CD4-positive, alpha-beta T cell treated with Interleukin-21 for 1 hour (primary cell): ENCODE measurements around the gene ZNF318.
"Not testable (repeated sequence)": the region's sequence is repeated elsewhere in the genome, so short reads cannot be mapped to it uniquely, and the experiment has no call there.

Experiments used
- DNase-seq: peaks from one replicate; pipeline ENCODE4 v3.0.0-alpha.2; 2020

The ZNF318 gene, protein sequence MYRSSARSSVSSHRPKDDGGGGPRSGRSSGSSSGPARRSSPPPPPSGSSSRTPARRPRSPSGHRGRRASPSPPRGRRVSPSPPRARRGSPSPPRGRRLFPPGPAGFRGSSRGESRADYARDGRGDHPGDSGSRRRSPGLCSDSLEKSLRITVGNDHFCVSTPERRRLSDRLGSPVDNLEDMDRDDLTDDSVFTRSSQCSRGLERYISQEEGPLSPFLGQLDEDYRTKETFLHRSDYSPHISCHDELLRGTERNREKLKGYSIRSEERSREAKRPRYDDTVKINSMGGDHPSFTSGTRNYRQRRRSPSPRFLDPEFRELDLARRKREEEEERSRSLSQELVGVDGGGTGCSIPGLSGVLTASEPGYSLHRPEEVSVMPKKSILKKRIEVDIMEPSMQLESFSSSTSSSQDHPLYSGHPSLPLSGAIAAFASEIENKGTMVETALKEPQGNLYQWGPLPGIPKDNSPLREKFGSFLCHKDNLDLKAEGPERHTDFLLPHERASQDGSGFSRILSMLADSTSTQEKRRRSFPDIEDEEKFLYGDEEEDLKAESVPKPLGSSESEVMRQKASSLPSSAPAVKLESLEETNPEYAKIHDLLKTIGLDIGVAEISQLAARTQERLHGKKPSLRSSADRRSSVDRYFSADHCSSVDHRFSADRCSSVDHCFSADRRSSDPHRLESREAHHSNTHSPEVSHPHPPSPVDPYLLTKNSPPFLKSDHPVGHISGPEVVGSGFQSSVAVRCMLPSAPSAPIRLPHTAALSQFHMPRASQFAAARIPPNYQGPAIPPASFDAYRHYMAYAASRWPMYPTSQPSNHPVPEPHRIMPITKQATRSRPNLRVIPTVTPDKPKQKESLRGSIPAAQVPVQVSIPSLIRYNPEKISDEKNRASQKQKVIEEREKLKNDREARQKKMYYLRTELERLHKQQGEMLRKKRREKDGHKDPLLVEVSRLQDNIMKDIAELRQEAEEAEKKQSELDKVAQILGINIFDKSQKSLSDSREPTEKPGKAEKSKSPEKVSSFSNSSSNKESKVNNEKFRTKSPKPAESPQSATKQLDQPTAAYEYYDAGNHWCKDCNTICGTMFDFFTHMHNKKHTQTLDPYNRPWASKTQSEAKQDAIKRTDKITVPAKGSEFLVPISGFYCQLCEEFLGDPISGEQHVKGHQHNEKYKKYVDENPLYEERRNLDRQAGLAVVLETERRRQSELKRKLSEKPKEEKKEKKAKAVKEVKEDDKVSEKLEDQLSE (N-terminal part only)

DNA sequence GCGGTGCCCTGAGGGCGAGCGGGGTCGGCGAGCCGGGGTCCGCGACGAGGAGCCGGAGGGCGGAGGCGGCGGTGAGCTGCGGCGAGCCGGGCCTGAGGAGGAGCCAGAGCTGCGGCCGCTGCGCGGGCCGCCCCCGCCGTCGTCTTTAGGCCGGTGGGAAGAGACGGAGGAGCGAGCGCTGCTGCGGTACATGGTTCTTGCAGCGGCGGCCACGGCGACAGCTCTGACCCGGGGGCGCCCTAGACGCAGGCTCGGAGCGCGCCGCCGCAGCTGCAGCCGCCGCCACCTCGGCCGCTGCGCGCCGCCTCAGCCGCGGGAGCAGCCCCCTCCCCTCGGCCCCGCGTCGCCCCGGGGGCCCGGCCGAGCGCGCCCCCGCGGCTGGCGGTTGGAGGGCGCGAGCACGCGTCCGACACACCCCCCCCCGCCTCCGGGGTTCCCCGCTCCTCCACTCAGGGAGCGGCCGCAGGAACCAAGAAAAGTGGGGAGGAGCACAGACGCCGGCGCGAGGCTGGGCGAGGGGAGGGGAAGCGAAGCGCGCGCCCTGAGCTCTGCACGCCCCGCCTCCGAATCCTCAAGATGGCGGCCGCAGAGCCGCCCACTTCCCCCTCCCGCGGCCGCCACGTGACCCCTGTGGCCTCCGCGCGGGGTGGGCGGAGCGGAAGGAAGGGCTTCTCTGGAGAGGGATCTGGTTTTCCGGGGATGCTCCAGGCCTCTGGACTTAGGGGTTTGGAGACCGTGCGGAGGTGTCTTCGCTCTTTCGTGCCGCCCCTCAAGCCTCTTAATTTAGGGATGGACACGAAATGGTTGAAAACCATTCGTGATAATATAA, at the start of gene ZNF318:
Gene ZNF318, minus strand, starts transcription at position 474 of the 829 bp plus-strand sequence. Its CDS starts 282 bp downstream, at position 192.
- DNase-seq, result peak; percentile 95

DNA sequence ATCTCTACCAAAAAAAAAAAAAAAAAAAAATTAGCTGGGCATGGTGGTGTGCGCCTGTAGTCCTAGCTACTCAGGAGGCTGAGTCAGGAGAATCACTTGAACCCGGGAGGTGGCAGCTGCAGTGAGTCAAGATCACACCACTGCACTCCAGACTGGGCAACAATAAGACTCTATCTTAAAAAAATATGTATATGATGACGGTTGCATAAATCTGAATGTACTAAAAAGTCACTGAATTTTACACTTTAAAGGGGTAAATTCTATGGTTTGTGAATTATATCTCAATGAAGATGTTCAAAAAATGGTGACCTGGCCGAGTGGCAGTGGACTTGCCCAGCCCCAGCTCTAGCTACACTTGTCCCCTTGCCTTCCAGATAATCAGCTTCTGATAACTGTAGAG, 47.5 kb upstream of the ZNF318 start:
- no peak for DNase-seq

DNA sequence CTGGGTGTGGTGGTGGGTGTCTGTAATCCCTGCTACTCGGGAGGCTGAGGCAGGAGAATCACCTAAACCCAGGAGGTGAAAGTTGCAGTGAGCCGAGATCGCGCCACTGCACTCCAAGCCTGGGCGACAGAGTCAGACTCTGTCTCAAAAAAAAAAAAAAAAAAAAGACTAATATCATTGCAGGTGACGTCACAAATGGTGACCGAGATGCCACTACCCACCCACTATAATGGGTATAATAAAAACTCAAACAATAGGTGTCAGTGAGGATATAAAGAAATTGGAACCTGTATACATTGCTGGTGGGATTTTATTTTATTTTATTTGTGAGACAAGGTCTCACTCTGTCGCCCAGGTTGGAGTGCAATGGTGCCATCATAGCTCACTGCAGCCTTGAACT, 45.8 kb upstream of the ZNF318 start:
- not testable (repeated sequence) for DNase-seq

DNA sequence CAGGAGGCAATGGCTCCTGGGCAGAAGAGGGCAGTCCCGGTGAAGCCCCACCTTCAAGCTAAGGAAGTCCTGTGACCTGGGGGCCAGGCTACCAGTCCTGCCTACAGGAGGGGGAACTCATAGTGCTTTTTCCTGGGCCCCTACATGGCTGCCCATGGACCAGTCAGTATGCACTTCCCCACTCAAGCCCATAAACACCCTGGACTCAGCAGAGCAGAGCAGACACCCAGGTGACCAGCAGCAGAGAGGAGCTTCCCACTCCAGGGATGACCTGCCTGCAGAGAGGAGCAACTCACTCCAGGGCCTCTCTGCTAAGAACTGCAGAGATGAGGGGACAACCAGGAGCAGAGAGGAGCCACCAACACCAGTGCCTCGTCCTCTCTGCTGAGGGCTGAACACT, 43.6 kb upstream of the ZNF318 start:
- no peak for DNase-seq

DNA sequence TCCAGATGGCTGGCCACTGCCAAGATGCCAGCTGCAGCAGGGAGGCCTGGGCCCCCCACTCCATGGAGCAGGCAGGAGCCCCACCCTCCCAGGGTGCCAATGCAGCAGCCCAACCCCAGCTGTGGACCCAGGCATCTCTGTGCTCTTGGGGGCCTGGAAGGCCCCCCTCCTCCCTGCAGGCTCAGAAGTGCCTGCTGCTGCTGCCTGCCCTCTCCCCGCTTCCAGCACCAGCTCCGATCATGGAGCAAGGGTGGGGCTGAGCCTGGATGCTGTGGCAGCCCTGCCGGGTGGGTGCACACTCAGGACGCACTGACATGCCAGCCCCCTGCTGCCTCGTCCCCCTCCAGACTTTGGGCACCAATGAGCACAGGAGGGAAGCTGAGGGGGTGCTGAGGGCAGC, 43.1 kb upstream of the ZNF318 start:
- DNase-seq, result no peak

DNA sequence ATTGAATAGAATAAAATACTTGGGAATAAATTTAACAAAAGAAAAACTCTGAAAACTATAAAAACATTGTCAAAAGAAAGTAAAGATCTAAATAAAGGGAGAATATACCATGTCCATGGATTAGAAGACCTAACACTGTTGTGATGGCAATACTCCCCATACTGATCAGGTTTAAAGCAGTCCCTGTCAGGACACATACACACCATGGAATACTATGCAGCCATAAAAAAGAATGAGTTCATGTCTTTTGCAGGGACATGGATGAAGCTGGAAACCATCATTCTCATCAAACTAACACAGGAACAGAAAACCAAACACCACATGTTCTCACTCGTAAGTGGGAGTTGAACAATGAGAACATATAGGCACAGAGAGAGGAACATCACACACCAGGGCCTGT, 41.3 kb upstream of the ZNF318 start:
- not testable (repeated sequence) for DNase-seq

DNA sequence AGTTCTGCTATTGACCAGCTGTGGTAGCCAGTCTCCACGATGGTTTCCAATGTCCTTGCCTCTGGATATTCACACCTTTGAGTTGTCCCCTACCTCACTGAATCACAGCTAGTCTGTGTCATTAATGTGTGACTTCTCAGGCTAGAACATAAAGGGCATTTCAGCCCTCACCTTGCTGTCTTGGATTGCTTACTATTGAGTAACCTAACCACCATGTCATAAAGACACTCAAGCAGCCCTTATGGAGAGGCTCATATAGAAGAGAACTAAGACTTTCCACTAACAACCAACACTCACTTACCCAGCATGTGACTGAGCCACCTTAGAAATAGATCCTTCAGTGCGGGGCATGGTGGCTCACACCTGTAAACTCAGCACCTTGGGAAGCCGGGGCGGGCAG, 38.8 kb upstream of the ZNF318 start:
- DNase-seq, result no peak

DNA sequence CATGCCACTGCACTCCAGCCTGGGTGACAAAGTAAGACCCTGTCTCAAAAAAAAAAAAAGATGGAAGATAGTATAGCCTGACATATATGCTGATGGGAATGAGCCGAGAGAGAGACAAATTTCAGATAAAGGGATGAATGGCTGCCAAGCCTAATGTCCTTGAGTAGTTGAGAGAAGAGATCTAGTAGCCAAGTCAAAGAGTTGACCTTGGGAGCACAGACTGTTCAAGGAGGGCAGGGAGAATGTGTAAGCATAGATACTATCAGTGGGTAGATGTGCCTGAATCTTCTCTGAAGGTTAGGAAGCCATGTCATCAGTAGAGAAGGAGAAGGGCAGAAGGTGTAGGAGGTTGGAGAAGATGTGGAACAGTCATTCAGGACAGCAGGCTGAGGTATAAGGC, 37.8 kb upstream of the ZNF318 start:
- no peak for DNase-seq

DNA sequence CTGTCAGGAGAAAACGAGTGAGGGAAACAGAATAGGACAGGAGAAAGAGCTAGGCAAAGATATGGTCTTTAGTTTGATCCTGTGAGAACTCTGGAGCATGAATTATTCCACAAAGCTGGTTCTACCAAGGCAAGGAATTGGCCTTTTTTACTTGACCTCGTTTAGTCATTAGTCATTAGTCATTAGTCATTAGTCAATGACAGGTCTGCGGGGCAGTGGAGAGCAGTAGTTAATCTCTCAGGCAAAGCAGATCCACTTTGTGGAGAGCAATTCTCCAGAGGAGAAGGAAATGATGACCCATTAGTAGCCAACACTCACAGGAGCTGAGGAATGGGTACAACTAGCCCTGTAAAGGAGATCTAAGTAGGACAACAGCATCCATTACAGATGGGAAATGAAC, 35.9 kb upstream of the ZNF318 start:
- DNase-seq, result no peak

DNA sequence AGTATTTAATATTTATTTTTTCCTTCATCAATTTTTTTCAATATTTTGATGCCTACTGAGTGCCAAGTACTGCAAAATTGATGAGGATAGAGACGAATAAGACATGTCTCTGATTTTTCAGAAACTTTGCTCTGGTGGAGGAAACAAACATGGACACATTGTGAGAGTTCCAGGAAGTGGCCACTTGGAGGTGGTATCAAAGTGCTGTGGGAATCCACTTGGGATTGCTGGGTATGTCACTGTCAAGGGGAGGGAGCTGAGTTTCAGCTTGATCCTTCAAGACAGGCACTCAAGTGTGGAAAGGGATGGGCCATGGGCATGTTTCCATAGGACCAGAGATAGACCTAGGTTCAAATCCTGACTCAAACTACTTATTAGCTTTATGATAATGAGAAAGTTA, 33.4 kb upstream of the ZNF318 start:
- no peak for DNase-seq

DNA sequence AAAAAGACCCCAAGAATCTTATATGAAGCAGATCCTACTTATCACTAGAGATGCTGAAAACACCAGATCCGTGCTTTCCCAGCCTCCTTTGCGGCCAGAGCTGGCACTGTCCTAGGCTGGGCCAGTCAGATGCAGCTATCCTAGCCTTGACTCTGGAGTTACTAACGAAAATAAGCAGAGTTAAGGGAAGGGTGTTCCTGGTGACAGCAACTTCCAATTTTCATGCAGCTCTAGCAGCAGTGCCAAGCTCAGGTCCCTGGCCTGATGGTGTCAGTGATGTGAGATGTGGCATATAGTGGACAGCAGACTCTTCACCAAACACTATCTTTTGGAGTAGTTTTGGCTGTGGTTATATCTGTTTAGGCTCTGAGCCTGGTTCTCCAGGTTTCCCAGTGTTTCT, 32.3 kb upstream of the ZNF318 start:
- no peak for DNase-seq

DNA sequence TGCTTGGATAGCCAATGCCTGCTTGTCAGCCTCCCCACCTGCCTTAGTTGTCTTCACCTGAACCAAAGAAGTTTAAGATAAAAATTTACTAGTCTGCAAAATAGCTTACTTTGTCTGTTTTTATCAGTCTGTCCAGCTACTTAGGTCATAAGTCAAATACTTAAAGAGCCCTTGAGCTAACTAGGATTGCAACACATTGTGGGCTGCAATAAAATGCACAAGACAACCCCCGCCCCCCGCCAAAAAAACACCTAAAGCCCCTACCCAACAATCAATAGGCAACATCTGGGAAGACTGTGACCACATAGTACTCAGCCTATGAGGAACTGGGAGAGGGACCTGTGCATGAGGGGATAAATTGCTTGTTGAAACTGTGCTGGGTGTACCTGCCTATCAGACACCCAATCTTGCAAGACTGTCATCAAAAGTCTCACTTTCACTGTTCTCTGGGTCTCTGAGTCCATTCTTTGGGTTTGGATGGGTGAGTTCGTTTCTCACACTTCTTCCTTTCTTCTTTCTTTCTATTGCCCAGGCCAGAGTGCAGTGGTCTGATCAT, 30.6 kb upstream of the ZNF318 start:
- no peak for DNase-seq

DNA sequence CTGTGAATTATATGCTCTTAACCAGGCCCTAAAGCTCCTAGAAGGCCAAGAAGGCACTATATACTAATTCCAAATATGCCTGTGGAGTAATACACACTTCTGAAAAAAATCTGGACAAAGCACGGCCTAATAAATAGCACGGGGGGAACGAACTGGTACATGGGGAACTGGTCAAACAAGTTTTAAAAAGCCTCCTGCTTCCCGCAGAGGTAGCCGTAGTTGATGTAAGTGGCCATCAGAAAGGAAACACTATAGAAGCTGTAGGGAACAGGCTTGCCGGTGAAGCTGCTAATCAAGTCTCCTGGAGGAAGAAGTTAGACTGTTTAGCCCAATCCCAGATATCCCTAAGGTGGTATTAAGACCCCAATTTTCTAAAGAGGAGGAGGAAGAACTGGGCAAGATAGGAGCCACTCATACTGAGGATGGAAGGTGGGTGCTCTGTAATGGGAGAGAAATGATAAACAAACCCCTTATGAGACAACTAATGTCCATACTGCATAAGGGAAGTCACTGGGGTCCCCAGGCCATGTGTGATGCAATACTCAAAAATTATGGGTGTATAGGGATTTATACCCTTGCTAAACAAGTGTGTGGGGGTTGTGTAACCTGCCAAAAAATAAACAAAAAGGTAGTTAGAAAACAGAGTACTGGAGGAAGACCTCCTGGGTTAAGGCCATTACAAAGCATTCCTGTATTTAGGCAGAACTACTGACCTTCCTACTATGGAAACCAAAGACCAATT, 27.1 kb upstream of the ZNF318 start:
- no peak for DNase-seq

DNA sequence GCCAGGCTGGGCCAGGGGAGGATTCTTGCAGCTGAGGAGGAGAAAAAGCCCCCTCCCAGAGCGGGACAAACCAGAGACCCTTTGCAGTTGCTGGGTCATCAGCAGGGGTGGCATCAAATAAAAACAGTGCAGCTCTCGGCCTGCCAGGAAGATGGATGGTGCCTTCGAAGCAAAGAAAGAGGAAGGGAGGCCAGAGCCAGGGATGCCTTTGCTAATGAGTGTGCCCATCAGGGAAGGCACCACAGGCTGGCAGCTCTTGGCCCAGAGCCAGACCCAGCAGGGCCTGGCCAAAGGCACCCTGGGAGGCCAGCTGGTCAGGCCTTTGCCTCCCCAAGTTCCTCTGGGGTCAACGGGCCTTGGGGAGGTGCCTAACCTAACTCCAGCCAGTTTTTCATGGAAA, 26.3 kb upstream of the ZNF318 start:
- no peak for DNase-seq

DNA sequence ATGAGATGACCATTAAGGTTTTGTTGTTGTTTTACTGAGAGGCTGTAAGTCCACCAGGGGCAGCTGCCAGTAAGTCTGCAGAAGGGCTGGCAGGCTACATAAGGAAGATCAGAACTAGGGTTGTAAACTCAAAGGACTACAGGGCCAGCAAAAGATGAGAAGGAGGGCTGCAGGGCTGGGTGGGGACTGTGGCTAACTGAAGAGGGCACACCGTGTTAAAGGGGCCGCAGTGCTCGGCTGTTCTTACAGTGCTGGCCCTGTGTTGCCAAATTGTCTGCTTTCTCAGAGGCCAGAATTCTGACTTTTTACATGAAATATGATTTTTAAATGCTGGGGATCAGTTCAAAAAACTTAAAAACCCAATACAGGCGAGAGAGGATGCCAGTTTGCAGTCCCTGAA, 25.5 kb upstream of the ZNF318 start:
- no peak for DNase-seq

DNA sequence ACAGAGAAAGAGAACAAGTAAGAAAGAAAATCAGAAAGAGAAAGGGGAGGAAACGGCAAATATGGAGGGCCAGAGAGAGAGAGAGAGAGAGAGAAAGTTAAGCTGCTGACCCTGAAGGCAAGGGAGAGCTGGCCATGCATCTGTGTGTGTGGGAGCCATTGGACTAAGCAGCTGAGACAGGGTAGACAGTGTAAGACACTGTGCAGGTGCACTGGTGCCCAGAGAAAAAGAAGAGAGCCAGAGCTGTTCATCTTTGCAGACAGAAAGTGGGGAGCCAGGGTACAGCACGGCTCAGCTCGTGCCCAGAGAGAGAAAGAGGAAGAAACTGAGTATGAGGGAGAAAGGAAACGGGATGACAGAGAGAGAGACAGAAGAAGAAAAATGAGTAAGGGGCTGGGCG, 24.2 kb upstream of the ZNF318 start:
- no peak for DNase-seq

DNA sequence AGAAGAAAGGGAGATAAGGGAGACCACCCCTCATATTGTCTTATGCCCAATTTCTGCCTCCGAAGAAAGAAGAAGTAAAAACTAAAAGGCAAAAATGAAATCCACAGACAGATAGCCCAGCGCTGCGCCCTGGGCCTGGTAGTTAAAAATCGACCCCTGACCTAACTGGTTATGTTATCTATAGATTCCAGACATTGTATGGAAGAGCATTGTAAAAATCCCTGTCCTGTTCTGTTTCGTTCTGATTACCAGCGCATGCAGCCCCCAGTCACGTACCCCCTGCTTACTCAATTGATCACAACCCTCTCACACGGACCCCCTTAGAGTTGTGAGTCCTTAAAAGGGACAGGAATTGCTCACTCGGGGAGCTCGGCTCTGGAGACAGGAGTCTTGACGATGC, 23.7 kb upstream of the ZNF318 start:
- not testable (repeated sequence) for DNase-seq

DNA sequence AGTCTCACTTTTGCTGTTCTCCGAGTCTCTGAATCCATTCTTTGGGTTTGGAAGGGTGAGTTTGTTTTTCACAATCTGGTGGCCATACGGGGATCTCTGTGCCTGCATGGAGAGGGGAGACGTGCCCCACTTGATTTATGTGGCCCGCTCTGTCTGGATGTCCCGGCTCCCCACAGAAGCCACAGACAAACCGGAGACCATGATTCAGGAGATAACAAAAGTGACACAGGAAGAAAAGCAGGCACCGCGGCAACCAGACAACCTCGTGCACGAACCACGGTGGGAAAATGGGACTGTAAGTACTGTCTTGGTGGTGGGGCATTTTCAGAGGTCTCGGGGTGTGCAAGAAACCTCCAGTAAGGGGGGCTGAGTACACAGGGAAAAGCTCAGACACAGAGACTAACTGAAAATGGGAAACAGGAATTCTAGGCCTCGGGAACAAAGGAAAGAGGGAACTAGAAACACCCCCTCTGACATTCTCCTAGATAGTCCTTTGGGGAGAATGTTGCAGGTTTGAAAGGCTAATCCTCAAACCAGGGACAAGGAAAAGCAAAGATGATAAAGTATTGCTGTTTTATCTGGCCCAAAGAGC, 22.1 kb upstream of the ZNF318 start:
- DNase-seq, result peak; percentile 72

DNA sequence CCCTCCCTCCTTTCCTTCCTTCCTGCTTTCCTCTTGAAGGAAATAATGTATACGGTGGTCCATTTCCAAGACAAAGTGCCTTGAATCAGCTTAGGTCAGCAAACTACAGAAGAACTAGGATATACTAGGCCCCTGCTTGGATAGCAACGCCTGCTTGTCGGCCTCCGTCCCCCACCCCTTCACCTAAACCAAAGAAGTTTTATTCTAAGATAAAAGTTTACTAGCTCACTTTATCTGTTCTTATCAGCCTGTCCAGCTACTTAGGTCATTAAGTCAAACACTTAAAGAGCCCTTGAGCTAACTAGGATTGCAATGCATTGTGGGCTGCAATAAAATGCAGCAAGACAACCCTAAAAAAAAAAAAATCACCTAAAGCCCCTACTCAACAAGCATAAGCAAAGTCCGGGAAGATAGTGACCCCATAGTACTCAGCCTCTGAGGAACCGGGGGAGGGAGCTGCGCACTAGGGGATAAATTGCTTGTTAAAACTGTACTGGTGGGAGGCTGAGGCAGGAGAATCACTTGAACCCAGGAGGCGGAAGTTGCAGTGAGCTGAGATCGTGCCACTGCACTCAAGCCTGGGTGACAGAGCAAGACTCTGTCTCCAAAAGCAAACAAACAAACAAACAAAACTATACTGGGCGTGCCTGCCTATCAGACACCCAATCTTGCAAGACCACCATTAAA, 21.4 kb upstream of the ZNF318 start:
- not testable (repeated sequence) for DNase-seq

DNA sequence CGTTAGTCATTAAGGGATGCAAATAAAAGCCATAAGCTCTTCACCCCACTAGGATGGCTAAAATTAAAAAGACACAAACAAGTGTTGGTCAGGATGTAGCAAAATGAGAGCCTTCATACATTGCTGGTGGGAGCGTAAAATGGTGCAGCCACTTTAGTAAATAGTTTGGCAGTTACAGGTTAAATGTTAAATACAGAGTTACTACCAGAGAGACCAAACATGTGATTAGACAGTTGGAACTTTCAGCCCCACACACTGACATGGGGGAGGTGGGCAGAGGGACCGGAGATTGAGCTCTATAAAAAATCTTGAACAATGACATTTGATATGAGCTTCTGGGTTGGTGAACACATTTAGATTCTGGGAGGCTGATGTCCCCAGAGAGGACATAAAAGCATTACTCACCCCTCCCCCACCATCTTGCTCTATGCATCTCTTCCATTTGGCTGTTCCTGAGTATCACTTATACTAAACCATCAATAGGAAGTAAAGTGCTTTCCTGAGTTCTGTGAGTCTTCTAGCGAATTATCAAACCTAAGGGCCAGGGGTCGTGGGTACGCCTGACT, 20.4 kb upstream of the ZNF318 start:
- DNase-seq, result no peak
